ENCODE measurements around the gene EXOSC10.

The EXOSC10 gene

GRCh38 chr1:11099310-11100148, at the start of gene EXOSC10:
EXOSC10 (minus strand) TSS chr1:11099869; CDS start chr1:11099831, 38 bp downstream.
- peak; percentile 64 for DNase-seq

DNA sequence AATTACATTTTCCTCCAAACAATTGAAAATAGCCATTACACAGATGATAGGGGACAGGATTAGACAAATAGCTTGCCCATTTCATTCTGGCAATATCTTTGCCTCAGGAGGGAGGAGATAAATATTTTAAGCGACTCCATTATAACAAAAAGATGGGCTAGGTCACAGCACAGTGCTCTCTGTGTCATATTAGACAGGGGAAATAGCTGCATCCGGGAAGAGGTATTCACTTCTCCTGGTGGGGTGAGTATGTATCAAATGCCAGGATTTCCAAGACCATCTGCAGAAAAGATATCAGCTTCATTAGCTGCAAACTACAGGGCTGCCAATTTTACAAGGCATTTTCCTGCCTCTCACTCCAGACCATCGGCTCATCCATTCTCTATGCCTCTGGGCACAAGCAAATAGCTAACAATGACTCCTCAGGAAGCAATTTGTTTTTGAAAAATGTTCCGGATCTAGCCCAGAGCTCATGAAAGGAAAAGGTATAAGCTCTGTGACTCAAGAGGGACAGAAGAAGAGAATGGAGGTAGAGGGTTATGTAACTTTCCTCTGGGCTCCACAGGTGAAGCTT, 47.6 kb upstream of the EXOSC10 start:
- DNase-seq: no peak

GRCh38 chr1:11145741-11146140, 46.1 kb upstream of the EXOSC10 start:
- no peak for DNase-seq

DNA sequence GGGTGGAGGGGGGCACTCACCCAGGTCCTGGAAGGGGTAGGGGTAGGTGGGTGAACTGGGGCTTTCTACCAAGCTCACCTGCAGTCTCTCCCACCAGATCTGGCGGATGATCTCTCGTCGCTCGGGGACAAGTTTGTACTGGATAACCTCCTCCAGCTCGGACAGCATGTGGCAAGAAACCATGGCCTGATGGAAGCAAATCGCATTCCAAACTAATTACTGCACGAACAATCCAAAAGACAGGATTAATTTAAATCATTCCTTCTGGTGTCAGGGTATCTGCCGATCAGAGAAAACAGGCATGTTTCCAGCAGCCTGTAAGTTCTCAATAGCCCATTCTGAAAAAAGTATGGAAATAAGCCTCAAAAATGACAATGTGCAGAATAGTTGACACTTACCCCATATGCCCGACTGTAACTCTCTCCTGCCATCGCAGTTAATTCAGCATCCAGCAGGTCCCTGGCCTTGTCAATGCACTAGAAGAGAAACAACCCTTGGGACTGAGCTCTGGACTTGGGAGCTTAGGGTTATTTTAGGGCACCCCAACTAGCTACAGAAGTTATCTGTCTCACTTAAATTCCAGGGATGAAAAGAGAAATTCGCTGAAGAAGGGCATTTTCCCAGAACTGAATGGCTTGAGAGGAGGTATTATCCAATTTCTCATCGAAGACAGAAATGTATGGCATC, 45.0 kb upstream of the EXOSC10 start:
- no peak for DNase-seq

GRCh38 chr1:11143907-11144306, 44.2 kb upstream of the EXOSC10 start:
- DNase-seq: no peak

GRCh38 chr1:11143401-11143800, 43.7 kb upstream of the EXOSC10 start:
- DNase-seq: no peak

DNA sequence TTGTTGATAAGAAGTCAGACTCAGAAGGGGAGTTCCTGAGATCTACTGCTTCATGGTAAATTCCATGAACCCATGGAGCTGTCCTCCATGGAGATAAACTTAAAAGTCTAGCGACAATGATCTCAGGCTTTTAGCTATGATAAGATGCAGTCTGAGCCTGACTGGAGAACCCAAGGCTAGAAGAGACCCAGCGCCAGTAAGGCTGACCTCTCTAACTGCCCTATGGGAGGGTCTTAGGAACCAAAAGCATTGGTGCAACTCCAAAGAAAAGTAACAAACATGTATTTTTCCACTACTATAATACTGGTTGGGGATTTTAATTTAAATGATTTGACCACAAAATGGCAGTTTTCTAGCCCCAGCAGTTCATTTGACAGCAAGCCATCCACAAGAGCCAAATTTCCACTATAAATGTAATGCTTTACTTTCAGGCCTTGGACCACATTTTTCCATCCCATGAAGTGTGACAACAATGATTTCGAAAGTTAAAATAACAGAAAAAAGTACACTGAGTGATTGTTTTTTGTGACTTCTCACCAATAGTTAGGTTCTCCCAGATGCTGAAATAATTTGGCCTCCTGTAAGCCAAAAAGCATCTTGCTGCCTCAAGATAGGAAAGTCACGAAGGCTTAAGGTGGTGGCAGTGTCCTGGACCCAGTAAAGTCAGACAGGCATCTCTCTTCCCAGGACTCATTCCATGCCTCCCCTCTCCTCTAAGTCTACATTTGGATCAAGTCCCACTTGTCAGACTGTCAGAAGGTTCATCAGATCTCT, 43.1 kb upstream of the EXOSC10 start:
- DNase-seq: no peak

DNA sequence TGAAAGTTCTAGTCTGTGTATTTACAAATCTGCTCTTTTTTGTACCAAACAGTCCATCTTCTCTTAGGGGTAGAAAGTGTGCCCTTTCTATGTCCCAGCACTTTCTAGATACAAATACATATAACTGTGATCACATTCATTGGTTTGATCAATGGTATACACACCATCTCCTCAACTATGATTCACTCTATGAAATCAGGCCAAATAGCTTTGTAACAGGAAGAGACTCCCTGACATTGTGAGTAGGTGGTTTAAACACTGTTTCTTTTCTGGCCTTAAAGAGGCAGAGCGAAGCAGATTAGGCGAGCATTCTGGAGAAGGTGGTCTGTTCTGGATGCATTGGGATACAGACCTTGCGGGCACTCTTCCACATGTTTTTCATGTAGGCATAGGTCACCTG, 39.3 kb upstream of the EXOSC10 start:
- no peak for DNase-seq

DNA sequence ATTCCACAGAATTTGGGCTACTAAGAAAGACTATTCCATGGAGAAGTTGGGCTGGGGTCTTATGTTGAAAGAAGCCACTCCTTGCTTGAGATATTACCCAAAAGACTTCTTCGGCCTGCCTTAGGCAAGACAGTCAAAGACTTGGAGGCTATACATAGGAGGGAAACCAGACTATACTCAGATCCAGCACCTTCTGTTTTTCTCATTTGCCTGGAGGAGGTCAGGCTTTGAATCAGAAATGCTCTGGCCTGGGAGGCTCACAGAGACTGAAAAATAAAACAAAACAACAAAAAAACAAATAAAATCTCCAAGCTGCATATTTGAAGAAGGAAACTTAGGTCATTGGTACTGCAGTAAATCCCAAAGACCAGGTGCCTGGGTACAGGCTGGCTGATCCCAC, 38.4 kb upstream of the EXOSC10 start:
- no peak for DNase-seq

GRCh38 chr1:11134898-11135266, 35.2 kb upstream of the EXOSC10 start:
- no peak for DNase-seq

DNA sequence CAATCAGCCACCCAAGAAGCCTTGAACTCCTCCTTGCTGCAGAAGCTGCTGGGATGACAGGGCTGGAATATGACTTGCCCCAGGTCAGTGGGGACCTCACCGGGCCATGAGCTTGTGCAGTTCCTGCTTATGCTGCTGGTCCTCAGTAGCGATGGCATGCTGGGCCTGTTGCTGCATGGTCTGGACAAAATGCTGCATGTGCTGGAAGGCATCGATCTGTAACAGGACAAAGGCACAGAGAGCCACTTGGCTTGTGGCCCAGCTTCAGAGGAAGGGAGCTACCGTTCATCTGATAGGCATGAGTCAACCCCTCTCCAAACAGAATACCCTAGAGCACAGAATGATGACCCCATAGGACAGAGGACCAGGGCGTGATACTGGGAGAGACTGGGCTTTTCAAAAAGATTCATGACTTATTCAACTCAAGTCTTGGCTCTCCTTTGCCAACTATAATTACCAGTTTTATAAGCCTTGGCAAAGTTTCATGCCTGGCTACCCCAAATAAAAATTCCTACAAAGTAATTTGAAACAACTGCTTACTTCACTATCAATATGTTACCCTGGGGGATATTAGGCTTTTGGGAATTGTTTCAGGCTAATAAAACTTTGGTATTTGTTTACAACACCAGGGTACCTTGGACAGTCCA, 34.7 kb upstream of the EXOSC10 start:
- no peak for DNase-seq

GRCh38 chr1:11132563-11133293, 33.1 kb upstream of the EXOSC10 start:
- no peak for DNase-seq

GRCh38 chr1:11131816-11132215, 32.1 kb upstream of the EXOSC10 start:
- no peak for DNase-seq

GRCh38 chr1:11130406-11130805, 30.7 kb upstream of the EXOSC10 start:
- DNase-seq: no peak

- no peak for DNase-seq
Measured at GRCh38 chr1:11129649-11130390, 30.2 kb upstream of the EXOSC10 start.

GRCh38 chr1:11126569-11126968, 26.9 kb upstream of the EXOSC10 start:
- no peak for DNase-seq

DNA sequence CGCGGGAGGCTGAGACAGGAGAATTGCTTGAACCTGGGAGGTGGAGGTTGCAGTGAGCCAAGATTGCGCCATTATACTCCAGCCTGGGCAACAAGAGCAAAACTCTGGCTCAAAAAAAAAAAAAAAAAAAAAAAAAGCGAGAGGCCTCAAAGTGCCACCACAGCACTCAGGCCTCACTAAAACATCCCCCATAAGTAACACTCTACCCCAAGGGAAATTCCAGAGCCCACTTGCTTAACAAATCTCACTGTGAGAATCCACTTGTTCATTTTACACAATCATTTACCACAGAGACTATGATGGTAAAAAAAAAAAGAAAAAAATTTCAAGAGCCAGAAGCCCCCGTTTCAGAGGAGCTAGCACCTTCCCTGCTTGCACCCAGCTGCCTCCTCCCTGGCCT, 26.3 kb upstream of the EXOSC10 start:
- no peak for DNase-seq

- DNase-seq: no peak
Measured at GRCh38 chr1:11124965-11125364, 25.3 kb upstream of the EXOSC10 start.

DNA sequence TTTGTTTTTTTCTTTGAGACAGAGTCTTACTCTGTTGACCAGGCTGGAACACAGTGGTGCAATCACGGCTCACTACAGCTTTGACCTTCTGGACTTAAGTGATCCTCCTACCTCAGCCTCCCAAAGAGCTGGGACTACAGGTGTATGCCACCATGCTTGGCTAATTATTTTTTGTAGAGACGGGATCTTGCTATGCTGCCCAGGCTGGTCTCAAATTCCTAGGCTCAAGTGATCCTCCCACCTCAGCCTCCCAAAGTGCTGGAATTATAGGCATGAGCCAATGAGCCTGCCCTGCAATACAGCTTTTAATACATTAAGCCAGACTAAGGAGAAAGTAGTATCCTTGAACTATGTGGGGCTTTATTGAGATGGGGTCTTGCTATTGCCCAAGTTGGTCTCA, 16.6 kb upstream of the EXOSC10 start:
- DNase-seq: no peak

GRCh38 chr1:11114966-11115365, 15.3 kb upstream of the EXOSC10 start:
- peak; percentile 35 for DNase-seq

DNA sequence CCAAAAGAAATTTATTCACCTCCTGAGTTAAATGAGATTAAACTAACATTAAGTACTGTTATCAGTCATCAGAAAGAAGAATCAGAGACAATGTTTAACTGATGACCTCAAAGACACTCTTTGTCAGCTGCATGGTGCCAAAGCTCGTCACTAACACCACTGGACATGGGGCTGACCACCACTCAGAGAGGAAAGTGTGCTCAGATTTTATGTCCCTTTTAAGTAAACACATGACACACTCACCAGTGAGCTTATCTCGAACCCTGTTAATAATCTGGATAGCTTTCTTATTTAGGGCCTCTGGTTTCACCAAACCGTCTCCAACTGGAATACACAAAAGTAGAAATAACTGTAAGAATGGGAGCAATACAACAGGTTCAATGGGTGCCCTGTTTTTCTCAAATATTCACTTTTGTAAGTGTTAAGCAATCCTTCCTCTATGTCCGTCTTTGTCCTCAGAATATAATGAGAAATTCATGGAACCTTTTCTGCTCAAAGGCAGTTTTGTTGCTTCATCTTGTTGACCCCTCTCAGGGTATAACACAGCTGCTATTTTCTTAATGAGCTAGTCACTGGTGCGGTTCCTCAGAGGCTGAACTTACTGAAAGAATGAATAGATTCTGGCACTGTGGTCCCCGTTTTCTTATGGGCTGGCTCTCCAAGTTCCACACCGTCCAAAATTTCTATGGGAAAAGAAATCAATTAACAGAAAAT, 9.5 kb upstream of the EXOSC10 start:
- DNase-seq: no peak
